OCI-LY7 (cell line): ENCODE measurements around the gene AIFM2. TPM values are rescaled to one million over a fixed set of nuclear protein-coding genes. Genes with fewer than 3 reads are reported as not detected.

Experiments used
- BruUV-seq: library from RNA; stranded (reverse); fragments of 400-500 nt; replicated peaks from 2 replicates; lab custom pipeline; 2021; lab: Mats Ljungman, UMichigan
- CTCF ChIA-PET: fragments of 300-600 bp; sonication (Branson Sonifier 250); formaldehyde crosslinking; loops from one replicate; lab custom pipeline; 2022; ENCODE audit warnings: antibody characterized with exemption; ENCODE audit not compliant: unreplicated experiment; lab: Charles Lee
- POLR2A ChIA-PET: fragments of 300-600 bp; sonication (Branson Sonifier 250); formaldehyde crosslinking; loops from one replicate; lab custom pipeline; 2022; ENCODE audit warnings: antibody characterized with exemption; lab: Charles Lee
- DNase-seq: peaks from one replicate; pipeline ENCODE4 v3.0.0-alpha.2; 2015; ENCODE audit warnings: low spot score
- H2AFZ ChIP-seq: fragments of 200-600 bp; sonication (generic), shearing (Covaris generic); 2 replicates; pipeline ENCODE4 v1.6.1; 2014; ENCODE audit warnings: mild to moderate bottlenecking, antibody characterized with exemption, low read length, moderate library complexity
- H3K27ac ChIP-seq: fragments of 200-600 bp; sonication (generic); 2 replicates; pipeline ENCODE4 v1.5.1; 2014; ENCODE audit warnings: mixed run types, low read depth, mild to moderate bottlenecking, moderate library complexity, low read length, inconsistent platforms; ENCODE audit not compliant: poor library complexity, severe bottlenecking
- H3K36me3 ChIP-seq: fragments of 200-600 bp; sonication (generic); 2 replicates; pipeline ENCODE4 v1.6.1; 2014; ENCODE audit warnings: mild to moderate bottlenecking, antibody characterized with exemption, low read length, moderate library complexity, mixed read lengths; ENCODE audit not compliant: insufficient read depth
- H3K4me1 ChIP-seq: fragments of 200-600 bp; sonication (generic); 2 replicates; pipeline ENCODE4 v1.5.1; 2014; ENCODE audit warnings: mild to moderate bottlenecking, low read length; ENCODE audit not compliant: insufficient read depth, poor library complexity, severe bottlenecking
- H3K4me2 ChIP-seq: fragments of 200-600 bp; sonication (generic); 2 replicates; pipeline ENCODE4 v1.6.1; 2014; ENCODE audit warnings: mild to moderate bottlenecking, low read length
- H3K4me3 ChIP-seq: fragments of 200-600 bp; sonication (generic); 2 replicates; pipeline ENCODE4 v1.5.1; 2014; ENCODE audit warnings: mild to moderate bottlenecking, low read depth, low read length; ENCODE audit not compliant: poor library complexity, severe bottlenecking
- H3K79me2 ChIP-seq: fragments of 200-600 bp; sonication (generic); 2 replicates; pipeline ENCODE4 v1.6.1; 2016; ENCODE audit warnings: low read depth, mild to moderate bottlenecking, low read length, moderate library complexity, mixed read lengths; ENCODE audit not compliant: insufficient read depth
- H3K9me2 ChIP-seq: fragments of 200-600 bp; sonication (generic); 2 replicates; pipeline ENCODE4 v1.6.1; 2016; ENCODE audit warnings: mild to moderate bottlenecking, low read length, mixed read lengths; ENCODE audit not compliant: insufficient read depth
- H3K9me3 ChIP-seq: fragments of 200-600 bp; sonication (generic); 2 replicates; pipeline ENCODE4 v1.6.1; 2014; ENCODE audit warnings: mild to moderate bottlenecking, mixed run types, low read length, mixed read lengths
- H4K20me1 ChIP-seq: fragments of 200-600 bp; sonication (generic); 2 replicates; pipeline ENCODE4 v1.6.1; 2014; ENCODE audit warnings: mild to moderate bottlenecking, antibody characterized with exemption, low read length, moderate library complexity, mixed read lengths; ENCODE audit not compliant: insufficient read depth
- CTCF ChIP-seq: fragments of 200-600 bp; sonication (generic); conservative IDR thresholded peaks from 2 replicates; pipeline ENCODE4 v1.5.1; 2014; ENCODE audit warnings: mild to moderate bottlenecking, antibody characterized with exemption, low read length, moderate library complexity, mixed read lengths
- EZH2phosphoT487 ChIP-seq: fragments of 200-600 bp; sonication (generic); IDR thresholded peaks from 2 replicates; pipeline ENCODE4 v1.6.1; 2018; ENCODE audit warnings: low read depth, borderline replicate concordance, mild to moderate bottlenecking, mixed run types, antibody characterized with exemption, low read length, moderate library complexity, mixed read lengths
- intact Hi-C: fragments of 100-400 bp; cut with micrococcal nuclease; formaldehyde crosslinking; loops from one replicate; pipeline ENCODE4 v1.10.0; 2022; ENCODE audit not compliant: unreplicated experiment
- total RNA-seq, 2 experiments: library from RNA; depleted of rRNA in 1 of 2; stranded (reverse); fragments of >200 nt in 1 of 2; shearing (Covaris generic) in 1 of 2; gene quantifications; 2 replicates each; pipeline ENCODE4 v1.2.3, GENCODE V29; 2014 to 2022

The AIFM2 gene
- total RNA-seq, 2 experiments from 2014 or later: 1.7 to 2.6 TPM

DNA sequence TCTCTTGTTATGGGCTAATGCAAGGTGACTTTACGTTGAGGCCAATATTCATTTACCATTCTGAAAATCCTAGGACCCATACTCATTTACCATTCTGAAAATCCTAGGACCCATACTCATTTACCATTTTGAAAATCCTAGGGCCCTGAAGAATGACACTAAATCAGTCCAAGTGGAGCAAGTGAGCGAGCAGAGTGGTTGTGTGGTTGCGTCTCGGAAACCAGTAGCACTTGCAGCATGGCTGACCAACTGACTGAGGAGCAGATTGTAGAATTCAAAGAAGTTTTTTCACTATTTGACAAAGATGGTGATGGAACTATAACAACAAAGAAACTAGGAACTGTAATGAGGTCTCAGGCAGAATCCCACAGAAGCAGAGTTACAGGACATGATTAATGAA, 30.8 kb upstream of the AIFM2 start:
- H3K4me1 ChIP-seq: peaks cover 32% of the 10 kb centered on the region
- ChIA-PET POLR2A (interaction anchor here (1.0 kb wide), 1 partner anchor 11 kb away, joined by 3 read pairs; no protein-coding TSS in a partner anchor), CTCF (no interaction called here)
- no peaks in the 10 kb centered on the region for H3K9me2 ChIP-seq
- BruUV-seq: no TSS peak
- H3K4me2 ChIP-seq: no peak overlapping the region
- H3K27ac ChIP-seq: no peak overlapping the region
- no peak overlapping the region for H2AFZ ChIP-seq
- H4K20me1 ChIP-seq: 0 out of 2 replicates have a peak, but pooled peaks cover 27% of the 10 kb centered on the region
- no peak for DNase-seq
- no peaks in the 10 kb centered on the region for H3K9me3 ChIP-seq
- H3K79me2 ChIP-seq: peaks cover 86% of the 10 kb centered on the region
- H3K36me3 ChIP-seq: peaks cover 93% of the 10 kb centered on the region
- H3K4me3 ChIP-seq: no peak overlapping the region
- TF ChIP-seq CTCF (no peak), EZH2phosphoT487 (no peak)
- intact Hi-C loops: no loop called here

- Histone ChIP-seq H3K36me3 (peaks cover 95% of the 10 kb centered on the region), H3K4me2 (no peak overlapping the region), H3K9me2 (no peaks in the 10 kb centered on the region), H3K79me2 (peaks cover 80% of the 10 kb centered on the region), H3K9me3 (no peaks in the 10 kb centered on the region), H3K27ac (no peak overlapping the region), H2AFZ (no peak overlapping the region), H3K4me1 (peaks cover 27% of the 10 kb centered on the region), H3K4me3 (no peak overlapping the region), H4K20me1 (0 out of 2 replicates have a peak, but pooled peaks cover 27% of the 10 kb centered on the region)
- TF ChIP-seq EZH2phosphoT487 (no peak), CTCF (no peak)
- intact Hi-C loops: no loop called here
- ChIA-PET CTCF (no interaction called here), POLR2A (interaction anchor here (1.0 kb wide), 1 partner anchor 11 kb away, joined by 3 read pairs; no protein-coding TSS in a partner anchor)
- DNase-seq: no peak
- BruUV-seq: no TSS peak
These were observed 30.2 kb upstream of the AIFM2 start for GRCh38 chr10:70162892-70163201.

GRCh38 chr10:70162151-70162891, 29.7 kb upstream of the AIFM2 start:
- H3K27ac ChIP-seq: no peak overlapping the region
- intact Hi-C loops: no loop called here
- H3K79me2 ChIP-seq: peaks cover 75% of the 10 kb centered on the region
- POLR2A ChIA-PET: interaction anchor here (0.8 to 2.1 kb wide), 3 partner anchors 8 to 11 kb away, joined by 3 to 6 read pairs (median 4); partner anchors contain the start of gene SAR1A
- no peak for DNase-seq
- BruUV-seq: no TSS peak
- no peak overlapping the region for H2AFZ ChIP-seq
- no peaks in the 10 kb centered on the region for H3K9me2 ChIP-seq
- H3K4me2 ChIP-seq: no peak overlapping the region
- no peaks in the 10 kb centered on the region for H3K9me3 ChIP-seq
- CTCF ChIA-PET: no interaction called here
- H3K36me3 ChIP-seq: peaks cover 95% of the 10 kb centered on the region
- no peak overlapping the region for H3K4me3 ChIP-seq
- 0 out of 2 replicates have a peak, but pooled peaks cover 22% of the 10 kb centered on the region for H4K20me1 ChIP-seq
- H3K4me1 ChIP-seq: peaks cover 21% of the 10 kb centered on the region
- TF ChIP-seq EZH2phosphoT487: no peak
- no peak for TF ChIP-seq CTCF
